Activated CD8-positive, alpha-beta memory T cell treated with anti-CD3 and anti-CD28 coated beads, Interleukin-2, amount 50 U/mL, for 1 hour (primary cell): ENCODE data around the gene SLC25A52.
"Not testable (repeated sequence)": the region's sequence is repeated elsewhere in the genome, so short reads cannot be mapped to it uniquely, and the experiment has no call there.

Experiments
- DNase-seq: peaks from one replicate; pipeline ENCODE4 v3.0.0-alpha.2; 2020; ENCODE audit errors: extremely low read depth

The SLC25A52 gene, protein sequence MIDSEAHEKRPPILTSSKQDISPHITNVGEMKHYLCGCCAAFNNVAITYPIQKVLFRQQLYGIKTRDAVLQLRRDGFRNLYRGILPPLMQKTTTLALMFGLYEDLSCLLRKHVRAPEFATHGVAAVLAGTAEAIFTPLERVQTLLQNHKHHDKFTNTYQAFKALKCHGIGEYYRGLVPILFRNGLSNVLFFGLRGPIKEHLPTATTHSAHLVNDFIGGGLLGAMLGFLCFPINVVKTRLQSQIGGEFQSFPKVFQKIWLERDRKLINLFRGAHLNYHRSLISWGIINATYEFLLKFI

DNA sequence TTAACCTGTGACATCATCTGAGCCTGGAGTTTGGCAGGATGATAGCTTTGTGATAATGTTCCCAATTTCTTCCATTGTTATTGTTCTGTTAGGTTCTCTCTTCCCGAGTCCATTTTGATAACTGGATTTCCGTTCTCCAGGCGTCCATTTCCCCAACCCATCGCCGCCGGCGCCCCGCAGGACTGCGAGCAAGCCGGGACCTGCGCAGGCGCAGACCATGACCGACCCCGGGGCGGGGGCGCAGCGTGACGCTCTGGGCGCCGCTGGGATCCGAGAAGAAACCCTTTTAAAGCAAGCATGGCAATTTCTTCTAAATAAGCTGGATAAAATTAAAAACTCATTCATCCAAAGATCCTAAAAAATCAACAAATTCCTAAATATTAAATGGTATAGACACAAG, at the start of gene SLC25A52:
SLC25A52 (minus strand) TSS at position 186 of the 400 bp plus-strand sequence. CDS start 219 bp downstream, outside the sequence.
- no peak for DNase-seq

DNA sequence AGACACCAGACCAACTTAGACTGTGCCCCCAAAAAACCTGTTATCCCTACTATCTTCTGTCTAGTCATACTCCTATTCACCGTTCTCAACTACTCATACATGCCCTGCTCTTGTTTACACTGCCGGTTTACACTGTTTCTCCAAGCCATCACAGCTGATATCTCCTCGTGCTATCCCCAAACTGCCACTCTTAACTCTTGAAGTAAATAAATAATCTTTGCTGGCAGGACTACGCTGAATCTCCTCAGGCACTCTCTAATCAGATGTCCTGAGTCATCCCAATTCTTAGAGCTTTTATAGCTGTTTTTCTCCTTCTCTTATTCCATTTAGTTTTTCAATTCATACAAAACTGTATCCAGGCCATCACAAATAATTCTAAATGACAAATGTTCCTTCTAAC, 48.4 kb upstream of the SLC25A52 start:
- DNase-seq, result not testable (repeated sequence)

DNA sequence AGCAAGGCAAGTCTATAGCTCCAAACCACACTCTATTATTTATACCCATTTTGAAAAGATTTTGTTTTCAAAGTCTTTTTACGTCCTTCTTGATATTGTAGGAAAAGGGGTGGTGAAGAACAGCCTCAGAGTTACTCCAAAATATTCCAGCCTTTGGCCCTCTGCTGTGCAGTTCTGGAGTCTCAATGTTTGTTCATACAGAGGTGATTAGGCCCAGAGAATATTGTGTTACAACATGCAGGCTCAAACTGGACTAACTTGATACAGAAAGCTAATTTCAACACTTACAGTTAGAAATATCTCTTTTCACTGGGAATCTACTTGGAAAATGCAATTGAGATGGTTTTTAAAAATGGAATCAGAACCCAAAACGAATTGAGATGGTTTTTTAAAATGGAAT, 40.4 kb upstream of the SLC25A52 start:
- no peak for DNase-seq

DNA sequence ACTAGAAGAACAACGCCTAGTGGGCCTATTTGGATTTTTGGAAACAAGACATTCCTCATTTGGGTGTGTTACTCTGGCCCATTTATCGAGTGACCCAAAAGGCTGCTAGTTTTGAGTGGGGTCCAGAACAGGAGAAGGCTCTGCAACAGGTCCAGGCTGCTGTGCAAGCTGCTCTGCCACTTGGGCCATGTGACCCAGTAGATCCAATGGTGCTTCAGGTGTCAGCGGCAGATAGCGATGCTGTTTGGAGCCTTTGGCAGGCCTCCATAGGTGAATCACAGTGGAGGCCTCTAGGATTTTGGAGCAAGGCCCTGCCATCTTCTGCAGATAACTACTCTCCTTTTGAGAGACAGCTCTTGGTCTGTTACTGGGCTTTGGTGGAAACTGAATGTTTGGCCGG, 38.6 kb upstream of the SLC25A52 start:
- DNase-seq, result not testable (repeated sequence)

DNA sequence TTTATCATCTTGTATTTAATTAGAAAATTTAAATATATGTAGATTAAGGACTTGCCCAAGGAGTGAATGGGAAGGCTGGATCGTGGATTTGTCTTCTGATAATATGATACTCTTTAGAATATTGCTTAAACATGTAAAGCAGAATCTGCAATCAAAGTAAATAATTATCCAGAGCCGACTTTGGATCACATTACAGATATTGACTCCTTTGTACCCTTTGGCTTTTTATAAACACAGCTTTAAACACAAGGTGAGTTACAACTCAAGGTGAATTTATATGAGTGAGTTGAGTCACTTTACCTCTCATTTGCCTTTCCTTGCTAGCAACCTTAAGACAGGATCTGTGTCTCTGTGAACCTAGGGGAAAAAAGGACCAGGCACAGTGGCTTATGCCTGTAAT, 37.7 kb upstream of the SLC25A52 start:
- DNase-seq, result no peak

DNA sequence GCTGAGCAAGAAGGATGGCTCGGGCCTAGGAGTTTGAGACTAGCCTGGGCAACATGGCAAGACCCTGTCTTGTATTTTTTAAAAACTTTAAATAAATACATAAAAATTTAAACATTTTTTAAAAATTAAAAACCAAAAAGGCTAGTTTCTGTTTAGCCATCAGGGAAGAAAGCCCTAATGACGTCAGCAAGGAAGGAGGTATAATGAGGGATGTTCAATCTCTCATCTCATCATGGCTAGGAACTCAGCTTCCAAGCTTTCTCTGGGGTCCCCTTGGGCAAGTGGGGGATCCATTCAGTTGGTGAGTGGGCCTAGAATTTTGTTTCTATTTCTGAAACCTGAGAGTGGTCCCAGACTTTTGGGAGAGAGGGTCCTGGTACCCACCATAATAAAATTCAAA, 35.1 kb upstream of the SLC25A52 start:
- DNase-seq, result no peak

DNA sequence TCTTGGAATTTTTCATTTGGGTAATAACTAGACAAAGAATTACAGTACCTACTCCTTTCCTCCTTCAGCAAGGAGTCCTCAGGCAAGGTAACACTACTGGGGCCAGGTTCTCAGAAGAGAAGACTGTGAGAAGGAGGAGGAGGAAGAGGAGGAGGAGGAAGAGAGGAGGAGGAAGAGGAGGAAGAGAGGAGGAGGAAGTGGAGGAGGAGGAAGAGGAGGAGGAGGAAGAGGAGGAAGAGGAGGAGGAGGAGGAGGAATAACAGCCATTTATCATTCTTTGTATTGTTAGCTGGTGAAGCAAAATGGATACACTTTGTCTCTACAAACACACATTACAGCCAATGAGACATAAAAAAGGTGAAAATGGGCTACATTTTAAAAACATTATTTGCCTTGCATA, 32.9 kb upstream of the SLC25A52 start:
- no peak for DNase-seq

DNA sequence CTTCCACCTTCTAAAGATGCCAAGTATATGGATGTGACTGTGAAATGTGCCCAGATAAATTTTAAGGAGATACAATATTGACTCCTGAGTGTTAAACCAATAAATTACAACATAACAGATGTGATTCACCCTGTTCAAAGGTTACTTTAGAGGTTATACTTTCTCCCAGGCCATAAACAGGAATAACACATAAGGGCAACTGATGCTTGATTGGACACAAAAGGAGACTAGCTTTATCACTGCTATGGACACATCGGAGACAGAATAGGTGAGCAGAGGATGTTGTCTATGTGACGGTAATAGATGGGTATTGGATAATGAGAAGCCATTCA, 31.9 kb upstream of the SLC25A52 start:
- no peak for DNase-seq

DNA sequence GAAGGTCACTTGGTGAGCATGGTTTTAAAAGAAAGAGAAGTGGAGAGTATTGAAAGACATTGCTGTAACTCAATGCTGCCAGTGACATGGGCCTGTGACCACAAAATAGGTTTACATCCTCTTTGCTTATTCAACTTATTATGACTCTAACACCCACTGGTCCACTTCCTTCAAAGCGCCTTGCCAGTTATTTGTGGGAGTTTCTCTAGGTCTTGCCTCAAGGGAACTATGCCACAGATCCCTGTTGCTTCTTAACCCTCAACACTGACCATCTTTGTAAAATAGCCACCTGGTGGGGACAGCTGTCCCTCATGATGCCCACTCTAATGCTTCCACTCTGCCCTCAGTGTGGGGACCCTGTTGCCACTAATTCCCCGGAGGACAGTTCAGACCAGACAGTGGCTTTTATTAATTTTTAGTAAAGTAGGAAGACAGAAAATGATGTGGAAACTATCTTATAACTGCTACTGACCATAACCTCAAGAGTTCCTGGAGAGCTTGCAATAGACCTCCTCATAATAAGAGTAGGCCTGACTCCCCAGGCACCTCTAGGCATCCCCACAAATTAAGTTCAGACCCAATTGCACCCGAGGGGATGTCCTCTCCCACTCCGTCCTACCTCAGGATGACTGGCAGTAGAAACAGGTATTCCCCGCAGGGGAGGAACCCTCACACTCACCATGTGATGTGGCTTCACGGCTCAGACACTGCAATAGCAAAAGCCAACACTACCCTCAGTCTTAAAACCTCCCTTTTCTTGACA, 31.3 kb upstream of the SLC25A52 start:
- no peak for DNase-seq

DNA sequence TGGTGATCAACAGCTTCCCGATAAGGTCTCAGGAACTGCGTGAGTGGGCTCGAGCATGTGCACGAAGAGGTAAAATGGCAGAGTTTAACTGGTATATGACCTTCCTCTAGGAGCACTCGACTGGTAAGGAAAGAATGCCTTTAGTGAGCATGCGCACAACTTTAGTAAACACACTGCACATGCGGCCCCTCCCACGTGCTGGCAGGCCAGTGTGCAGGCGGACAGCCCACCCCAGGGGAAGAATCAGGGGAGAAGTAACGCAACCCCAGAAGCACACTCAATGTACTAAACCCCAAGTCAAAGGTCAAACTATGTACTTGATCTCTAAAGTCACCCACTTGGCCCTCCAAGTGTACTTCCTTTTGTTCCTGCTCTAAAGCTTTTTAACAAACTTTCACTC, 28.7 kb upstream of the SLC25A52 start:
- no peak for DNase-seq

DNA sequence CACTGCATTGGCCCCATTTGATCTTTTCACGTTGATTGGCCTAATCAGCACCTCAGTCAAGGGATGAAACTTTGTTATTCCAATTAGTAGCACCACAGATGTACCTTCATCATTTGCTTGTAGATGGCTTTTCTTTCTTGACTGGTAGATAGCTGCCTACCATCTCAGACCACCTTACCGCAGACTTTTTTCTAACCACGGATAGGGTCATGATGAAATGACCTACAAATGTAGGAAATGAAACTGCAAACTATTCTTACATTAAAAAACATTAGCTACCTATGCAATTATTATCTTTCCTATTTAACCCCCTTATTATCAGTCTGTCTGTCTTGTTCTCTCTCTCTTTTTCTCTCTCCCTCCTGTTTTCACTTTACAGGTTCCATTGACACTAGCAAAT, 22.4 kb upstream of the SLC25A52 start:
- DNase-seq, result no peak

DNA sequence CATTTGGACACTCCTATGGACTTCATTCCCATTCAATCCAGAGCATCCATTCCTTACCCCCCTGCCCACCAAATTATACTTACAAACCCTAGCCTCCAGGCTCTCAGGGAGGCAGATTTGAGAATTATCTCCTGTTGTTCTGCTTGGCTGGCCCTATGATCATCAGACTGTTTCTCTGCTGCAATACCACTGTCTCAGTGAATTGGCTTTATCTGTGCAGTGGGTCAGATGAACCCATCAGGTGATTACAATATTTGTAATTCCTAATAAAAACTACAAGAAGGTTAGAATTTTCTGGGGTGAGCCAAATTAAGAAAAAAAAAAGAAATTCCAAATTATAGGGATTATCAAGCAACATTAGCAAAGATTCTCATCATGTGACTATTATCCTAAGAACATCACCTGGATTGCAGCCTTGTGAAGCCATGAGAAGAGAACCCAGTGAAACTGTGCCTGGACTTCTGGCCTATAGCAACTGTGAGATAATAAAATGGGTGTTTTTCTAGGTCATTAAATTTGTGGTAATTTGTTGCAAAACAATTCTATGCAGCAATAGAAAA, 17.8 kb upstream of the SLC25A52 start:
- DNase-seq, result no peak

DNA sequence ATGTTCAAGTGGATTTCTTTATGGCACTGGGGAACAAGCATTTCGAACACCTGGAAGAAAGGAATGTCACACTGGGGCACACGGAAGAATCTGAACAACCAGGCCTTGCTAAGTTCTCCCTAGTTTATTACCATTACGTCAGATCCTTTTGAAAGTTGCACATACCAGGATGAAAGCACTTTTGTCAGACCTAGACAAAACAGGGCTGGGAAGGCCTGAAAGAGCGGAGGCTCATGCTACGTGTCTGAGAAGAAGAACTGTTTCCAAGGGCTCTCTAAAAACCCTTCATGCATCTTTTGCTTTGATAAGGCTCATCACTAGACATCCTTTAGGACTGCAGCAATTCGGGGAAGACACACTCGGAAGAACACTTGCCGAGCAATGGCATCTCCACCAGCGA, 15.4 kb upstream of the SLC25A52 start:
- DNase-seq, result no peak

DNA sequence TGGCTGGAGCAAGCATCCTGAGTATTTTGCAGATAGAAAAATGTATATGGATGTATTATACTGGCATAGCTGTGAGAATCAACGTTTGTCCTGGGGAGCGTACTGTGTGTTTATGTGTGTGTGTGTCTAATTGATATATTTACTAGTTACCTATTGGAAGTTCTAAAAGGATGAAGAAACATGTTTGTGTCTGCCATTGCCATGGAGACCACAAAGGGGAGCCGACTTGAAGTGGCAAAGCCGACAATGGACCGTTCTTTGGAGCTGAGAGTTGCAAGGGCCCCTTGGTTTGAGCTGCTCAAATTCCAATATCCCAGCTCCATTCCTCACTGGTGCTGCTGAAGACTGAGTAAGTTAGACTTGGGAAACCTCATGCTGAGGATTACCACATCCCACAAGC, 14.3 kb upstream of the SLC25A52 start:
- no peak for DNase-seq

DNA sequence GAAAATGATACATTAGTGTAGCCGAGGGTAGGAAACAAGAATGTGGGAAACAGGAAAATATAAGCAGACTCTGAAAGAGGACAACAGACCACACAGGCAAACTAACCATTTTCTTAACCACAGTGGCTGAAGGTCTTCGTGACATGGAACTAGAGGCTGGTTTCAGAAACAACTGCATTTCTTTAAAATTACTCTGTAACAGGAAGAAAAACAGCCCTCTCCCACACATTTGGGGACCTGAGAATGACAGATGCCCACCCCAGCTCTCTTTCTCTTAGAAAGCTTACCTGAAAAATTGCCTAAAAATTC, 13.8 kb upstream of the SLC25A52 start:
- DNase-seq, result no peak

DNA sequence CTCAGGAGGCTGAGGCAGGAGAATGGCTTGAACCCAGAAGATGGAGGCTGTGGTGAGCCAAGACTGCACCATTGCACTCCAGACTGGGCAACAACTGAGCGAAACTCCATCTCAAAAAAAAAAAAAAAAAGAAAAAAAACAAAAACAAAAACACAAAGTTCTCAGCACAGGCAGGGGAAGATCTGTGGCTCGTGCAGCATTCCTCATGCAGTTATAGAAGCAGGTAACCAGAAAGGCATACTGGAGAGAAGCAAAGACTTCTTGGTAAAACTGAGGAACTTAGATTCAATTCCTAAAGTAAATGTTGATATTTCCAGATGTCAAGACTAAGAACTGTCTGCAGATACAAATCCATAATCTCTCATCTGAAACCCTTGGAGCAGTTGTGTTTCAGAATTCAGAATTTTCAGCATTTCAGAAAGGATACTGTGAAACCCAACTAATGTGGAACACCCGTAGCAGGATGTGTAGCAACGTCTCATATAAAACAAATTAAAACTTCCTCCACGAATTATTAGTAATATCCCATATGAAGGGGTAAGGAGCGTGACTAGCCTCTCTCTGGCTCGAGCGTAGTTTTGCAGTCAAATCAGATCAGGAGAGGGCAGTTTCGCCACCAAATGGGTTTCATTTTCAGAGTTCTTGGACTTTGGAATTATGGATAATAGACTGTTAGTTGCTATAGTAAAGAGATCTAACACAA, 13.2 kb upstream of the SLC25A52 start:
- no peak for DNase-seq

DNA sequence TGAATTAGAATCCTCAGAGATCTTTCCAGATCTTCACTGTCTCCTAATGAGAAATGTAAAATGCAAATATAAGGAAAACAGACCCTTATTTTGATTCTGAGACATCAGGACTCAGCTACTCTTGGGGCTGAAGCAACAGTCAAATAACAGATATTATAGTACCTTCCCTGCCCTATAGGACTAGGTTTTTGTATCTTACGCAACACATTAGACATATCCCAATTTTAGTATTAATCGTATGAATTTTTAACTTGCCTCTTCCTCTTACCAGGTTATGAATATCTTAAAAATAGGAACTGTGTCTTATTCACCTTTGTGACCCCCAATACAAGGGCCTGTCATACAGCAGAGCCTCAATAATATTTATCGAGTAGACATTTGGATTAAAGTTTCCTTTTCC, 12.0 kb upstream of the SLC25A52 start:
- DNase-seq, result no peak

DNA sequence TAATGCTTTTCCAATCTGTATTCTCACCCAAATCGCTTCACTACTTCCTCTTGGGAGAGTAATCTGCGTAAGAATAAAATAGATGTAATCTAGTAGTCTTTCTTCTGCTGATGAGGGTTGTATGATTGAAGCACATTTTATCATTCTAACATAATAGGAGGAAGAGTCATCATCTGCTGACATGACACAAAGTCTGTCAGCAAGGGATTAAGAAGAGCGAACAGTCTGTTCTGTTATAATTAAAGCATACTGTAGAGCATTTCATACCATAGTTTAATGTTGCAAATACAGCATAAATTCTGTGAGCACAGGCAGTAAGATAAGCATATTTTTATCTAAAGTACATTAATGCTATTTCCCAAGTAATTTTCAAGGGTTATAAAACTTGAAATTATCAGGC, 10.4 kb downstream of the SLC25A52 start:
- no peak for DNase-seq

DNA sequence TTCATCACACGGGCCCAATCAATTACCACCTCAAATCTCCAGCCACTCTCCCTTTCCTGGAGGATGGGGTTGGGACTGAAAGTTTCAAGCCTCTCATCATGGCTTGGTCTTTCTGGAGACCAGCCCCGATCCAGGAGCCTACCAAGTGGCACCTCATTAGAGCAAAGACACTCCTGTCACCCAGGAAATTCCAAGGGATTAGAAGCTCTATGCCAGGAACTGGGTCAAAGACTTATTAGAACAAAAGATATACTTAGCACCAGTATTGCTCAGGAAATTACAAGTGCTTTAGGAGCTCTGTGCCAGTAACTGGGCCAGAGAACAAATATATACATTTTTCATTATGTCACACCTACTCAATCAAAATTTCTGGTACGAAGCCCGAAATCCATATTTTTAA, 14.3 kb downstream of the SLC25A52 start:
- no peak for DNase-seq

DNA sequence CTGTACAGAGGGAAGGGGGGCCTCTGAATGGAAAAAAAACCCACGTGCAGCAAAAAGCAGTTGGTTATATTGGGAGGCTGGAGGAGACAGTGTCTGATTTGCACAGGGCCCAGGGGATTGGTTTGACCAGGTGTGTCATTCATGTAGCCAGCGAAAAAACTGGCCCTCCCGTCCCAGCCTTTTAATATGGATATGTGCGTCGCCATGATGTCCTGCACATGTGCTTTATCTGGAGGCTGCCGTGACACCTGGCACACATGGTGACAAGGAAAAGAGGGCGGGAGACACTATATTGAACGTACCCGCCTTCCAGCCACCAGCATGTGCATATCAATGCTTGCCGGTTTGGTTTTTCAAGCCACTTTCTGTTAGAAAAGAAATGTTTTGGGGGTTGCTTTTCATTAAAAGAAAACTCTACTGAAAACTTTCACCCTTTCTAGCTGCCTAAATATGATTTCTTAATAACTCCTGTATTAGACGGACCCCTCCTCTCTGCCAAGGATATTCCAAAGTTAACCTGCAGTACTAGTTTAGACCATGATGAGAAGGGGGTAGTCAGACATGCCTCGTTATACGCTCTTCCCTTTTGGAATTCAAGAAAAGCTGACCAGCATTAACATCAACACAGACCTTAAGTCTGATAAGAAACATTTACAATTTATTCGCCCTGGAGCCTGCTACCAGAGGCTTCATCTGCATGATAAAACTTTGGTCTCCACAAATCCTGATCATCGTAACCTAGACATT, 16.2 kb downstream of the SLC25A52 start:
- DNase-seq, result no peak

DNA sequence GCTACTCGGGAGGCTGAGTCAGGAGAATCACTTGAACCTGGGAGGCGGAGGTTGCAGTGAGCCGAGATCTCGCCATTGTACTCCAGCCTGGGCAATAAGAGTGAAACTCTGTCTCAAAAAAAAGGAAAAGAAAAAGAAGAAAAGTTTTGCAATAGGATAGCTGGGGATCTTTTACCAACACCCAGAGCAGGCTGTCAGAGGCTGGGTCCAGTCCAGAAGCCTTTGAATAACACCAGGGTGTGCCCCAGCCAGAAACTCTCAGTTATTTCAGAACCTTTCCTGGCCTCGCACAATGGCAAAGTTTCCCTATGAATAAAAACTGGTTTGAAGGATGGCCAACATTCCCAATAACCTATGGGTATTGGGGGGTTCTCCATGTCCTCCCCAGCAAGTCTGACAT, 17.1 kb downstream of the SLC25A52 start:
- DNase-seq, result not testable (repeated sequence)

DNA sequence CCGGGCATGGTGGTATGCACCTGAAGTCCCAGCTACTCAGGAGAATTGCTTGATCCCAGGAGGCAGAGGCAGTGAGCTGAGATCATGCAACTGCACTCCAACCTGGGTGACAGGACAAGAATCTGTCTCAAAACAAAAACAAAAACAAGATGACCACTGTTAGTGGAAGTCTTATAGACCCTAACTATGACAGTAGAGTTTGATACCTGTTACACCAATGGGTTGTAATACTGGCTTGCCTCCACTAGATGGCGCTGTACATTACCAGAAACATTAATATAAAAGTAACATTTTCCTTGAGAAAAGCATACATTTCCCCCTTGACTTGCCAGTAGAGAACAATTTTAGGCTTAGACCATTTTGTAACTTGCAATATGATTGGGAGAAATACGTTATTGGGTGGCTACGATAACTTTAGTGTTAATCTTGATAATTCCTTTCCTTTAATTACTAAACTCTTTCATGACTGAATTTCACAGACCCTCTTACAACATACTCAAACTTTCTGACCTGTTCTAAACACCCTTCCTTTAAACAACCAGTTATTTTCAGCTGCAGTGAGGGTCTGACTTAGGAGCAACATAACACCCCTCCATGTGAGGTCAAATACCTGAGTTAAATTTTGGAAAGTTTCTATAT, 19.5 kb downstream of the SLC25A52 start:
- no peak for DNase-seq
